Measurements from ENCODE around the gene ZNF593.

Gene ZNF593

DNA sequence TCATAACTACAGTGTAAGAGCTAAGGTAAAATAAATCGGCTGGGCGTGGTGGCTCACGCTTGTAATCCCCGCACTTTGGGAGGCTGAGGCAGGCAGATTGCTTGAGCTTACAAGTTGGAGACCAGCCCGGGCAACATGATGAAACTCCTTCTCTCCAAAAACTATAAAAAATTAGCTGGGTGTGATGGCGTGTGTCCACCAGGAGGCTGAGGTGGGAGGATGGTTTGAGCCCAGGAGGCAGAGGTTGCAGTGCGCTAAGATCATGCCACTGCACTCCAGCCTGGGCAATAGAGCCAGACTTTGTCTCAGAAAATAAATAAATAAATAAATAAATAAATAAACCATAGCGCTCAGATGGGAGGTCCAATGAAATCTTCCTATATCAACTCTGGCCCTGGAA, 27.5 kb upstream of the ZNF593 start:
- Histone ChIP-seq H2AFZ (ENCODE audit: low read depth, low read length) (no peak overlapping the region), H3K9me3 (ENCODE audit: insufficient read depth, low read length) (no peaks in the 10 kb centered on the region), H3K27me3 (ENCODE audit: low read depth, low read length) (no peaks in the 10 kb centered on the region), H4K20me1 (ENCODE audit: insufficient read depth, low read length) (no peaks in the 10 kb centered on the region), H3K4me1 (ENCODE audit: low read length) (peaks cover 3% of the 10 kb centered on the region; the same call in 1 of the 2 replicates), H3K4me2 (ENCODE audit: low read length) (no peak overlapping the region), H3K9ac (ENCODE audit: low read length) (no peak overlapping the region), H3K36me3 (replicated peaks; ENCODE audit: low read depth, low read length) (no peaks in the 10 kb centered on the region), H3K79me2 (ENCODE audit: low read length) (no peaks in the 10 kb centered on the region), H3K4me3 (ENCODE audit: low read length) (no peak overlapping the region), H3K27ac (ENCODE audit: low read length) (no peak overlapping the region)
- no peak for TF ChIP-seq EZH2phosphoT487 (IDR thresholded peaks at IDR 0.05; ENCODE audit: low read depth)
- TF ChIP-seq, protein P1, sequence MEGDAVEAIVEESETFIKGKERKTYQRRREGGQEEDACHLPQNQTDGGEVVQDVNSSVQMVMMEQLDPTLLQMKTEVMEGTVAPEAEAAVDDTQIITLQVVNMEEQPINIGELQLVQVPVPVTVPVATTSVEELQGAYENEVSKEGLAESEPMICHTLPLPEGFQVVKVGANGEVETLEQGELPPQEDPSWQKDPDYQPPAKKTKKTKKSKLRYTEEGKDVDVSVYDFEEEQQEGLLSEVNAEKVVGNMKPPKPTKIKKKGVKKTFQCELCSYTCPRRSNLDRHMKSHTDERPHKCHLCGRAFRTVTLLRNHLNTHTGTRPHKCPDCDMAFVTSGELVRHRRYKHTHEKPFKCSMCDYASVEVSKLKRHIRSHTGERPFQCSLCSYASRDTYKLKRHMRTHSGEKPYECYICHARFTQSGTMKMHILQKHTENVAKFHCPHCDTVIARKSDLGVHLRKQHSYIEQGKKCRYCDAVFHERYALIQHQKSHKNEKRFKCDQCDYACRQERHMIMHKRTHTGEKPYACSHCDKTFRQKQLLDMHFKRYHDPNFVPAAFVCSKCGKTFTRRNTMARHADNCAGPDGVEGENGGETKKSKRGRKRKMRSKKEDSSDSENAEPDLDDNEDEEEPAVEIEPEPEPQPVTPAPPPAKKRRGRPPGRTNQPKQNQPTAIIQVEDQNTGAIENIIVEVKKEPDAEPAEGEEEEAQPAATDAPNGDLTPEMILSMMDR (IDR thresholded peaks at IDR 0.05; ENCODE audit: low read depth, low read length) = no peak

DNA sequence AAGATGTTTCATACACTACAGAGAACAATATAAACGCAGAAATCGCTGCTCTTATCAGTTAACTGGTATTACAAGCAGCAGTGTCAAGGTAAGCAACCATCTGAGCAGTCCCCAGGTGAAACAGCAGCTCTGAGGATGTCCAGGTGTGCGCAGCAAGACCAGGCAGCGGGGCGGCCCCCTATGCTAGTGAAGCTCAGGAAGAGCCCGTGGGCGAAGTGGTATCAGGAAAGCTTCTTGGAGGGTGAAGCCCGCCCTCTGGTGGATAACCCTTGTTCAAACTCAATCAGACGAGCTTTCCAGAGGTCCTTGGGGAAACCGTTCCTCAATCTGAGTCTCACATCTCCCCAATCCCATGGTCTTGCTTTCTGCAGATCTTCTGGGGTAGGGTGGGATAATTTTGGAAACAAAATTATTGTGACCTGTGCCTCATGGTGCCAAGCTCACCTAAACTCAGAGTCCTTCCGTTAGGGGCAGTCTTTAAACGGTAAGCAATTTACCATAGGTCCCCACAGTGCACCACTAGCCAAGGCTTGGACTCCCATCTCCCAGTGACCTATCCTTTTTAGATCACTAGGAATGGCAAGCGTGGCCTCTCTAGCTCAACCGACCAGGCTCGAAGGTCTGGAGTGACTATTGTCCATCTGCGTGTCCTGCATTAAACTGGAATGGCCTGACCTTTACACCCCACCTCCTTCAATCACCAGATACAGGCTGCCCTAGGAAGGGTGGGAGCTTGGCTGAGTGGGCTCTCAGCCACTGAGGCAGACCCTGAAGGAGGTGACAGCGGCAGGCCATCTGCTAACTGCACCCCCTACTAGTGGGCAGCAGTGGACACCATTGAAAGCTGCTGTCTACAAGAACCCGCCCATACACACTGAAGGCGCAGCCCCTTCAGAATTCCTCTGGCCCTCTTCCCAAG, 24.4 kb upstream of the ZNF593 start:
- H3K27me3 ChIP-seq (ENCODE audit: low read depth, low read length) = no peaks in the 10 kb centered on the region; the same call in 1 of the 2 replicates
- H3K4me2 ChIP-seq (ENCODE audit: low read length) = peak overlapping the region; percentile 74
- no peak overlapping the region for H2AFZ ChIP-seq (ENCODE audit: low read depth, low read length)
- peaks cover 3% of the 10 kb centered on the region; the same call in 1 of the 2 replicates for H3K4me1 ChIP-seq (ENCODE audit: low read length)
- H3K9ac ChIP-seq (ENCODE audit: low read length) = no peak overlapping the region
- H3K27ac ChIP-seq (ENCODE audit: low read length) = no peak overlapping the region
- TF ChIP-seq, protein P1 (IDR thresholded peaks at IDR 0.05; ENCODE audit: low read depth, low read length) = peak; percentile 65
- TF ChIP-seq EZH2phosphoT487 (IDR thresholded peaks at IDR 0.05; ENCODE audit: low read depth) = no peak
- H3K9me3 ChIP-seq (ENCODE audit: insufficient read depth, low read length) = no peaks in the 10 kb centered on the region
- peak overlapping the region; percentile 51 for H3K4me3 ChIP-seq (ENCODE audit: low read length)
- H3K79me2 ChIP-seq (ENCODE audit: low read length) = no peaks in the 10 kb centered on the region
- no peaks in the 10 kb centered on the region for H3K36me3 ChIP-seq (replicated peaks; ENCODE audit: low read depth, low read length)
- no peaks in the 10 kb centered on the region for H4K20me1 ChIP-seq (ENCODE audit: insufficient read depth, low read length)

DNA sequence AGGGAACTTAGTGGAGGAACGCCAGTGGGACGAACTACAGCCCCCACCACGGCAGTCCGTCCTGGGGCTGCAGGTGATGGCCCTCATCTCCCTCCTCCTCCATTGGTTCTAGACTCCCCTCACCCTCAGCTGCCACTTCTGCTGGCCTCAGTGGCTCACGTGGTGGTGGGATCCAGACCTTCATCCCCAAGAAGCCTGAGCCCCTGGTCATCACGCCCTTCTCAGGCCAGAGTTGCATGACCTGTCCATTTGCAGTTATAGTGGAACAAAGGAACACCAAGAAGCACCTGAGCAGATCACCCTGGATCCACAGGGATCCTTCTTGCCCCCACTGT, 23.8 kb upstream of the ZNF593 start:
- Histone ChIP-seq H4K20me1 (ENCODE audit: insufficient read depth, low read length) (no peaks in the 10 kb centered on the region), H3K27me3 (ENCODE audit: low read depth, low read length) (no peaks in the 10 kb centered on the region; the same call in 1 of the 2 replicates), H3K27ac (ENCODE audit: low read length) (no peak overlapping the region), H3K4me2 (ENCODE audit: low read length) (no peak overlapping the region), H3K4me1 (ENCODE audit: low read length) (peaks cover 3% of the 10 kb centered on the region; the same call in 1 of the 2 replicates), H3K9ac (ENCODE audit: low read length) (no peak overlapping the region), H2AFZ (ENCODE audit: low read depth, low read length) (no peak overlapping the region), H3K79me2 (ENCODE audit: low read length) (no peaks in the 10 kb centered on the region), H3K9me3 (ENCODE audit: insufficient read depth, low read length) (no peaks in the 10 kb centered on the region), H3K36me3 (replicated peaks; ENCODE audit: low read depth, low read length) (no peaks in the 10 kb centered on the region), H3K4me3 (ENCODE audit: low read length) (no peak overlapping the region)
- no peak for TF ChIP-seq EZH2phosphoT487 (IDR thresholded peaks at IDR 0.05; ENCODE audit: low read depth)
- TF ChIP-seq, protein P1 (IDR thresholded peaks at IDR 0.05; ENCODE audit: low read depth, low read length) = no peak

DNA sequence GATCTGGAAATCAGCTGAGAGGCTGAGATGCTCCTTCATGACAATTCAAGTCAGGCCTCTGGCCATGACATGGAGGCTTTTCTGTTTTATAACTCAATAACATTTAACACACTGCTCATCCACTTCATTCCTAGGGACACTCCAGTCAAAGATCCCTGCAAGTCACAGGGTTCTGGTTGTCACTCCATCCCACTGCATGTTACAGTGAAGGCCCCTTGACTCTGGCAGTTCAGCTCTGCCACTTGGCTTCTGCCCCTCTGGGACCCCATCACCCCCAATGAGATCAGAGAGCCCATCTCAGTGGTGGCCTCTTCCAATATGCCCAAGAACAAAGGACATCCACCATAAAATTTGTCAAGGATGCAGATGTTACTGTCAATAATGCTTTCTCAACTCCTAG, 20.8 kb upstream of the ZNF593 start:
- H3K27me3 ChIP-seq (ENCODE audit: low read depth, low read length) = no peaks in the 10 kb centered on the region; the same call in 1 of the 2 replicates
- no peaks in the 10 kb centered on the region for H3K79me2 ChIP-seq (ENCODE audit: low read length)
- TF ChIP-seq EZH2phosphoT487 (IDR thresholded peaks at IDR 0.05; ENCODE audit: low read depth) = no peak
- TF ChIP-seq, protein P1 (IDR thresholded peaks at IDR 0.05; ENCODE audit: low read depth, low read length) = no peak
- no peak overlapping the region for H3K9ac ChIP-seq (ENCODE audit: low read length)
- no peak overlapping the region for H3K27ac ChIP-seq (ENCODE audit: low read length)
- no peak overlapping the region for H3K4me2 ChIP-seq (ENCODE audit: low read length)
- no peaks in the 10 kb centered on the region for H3K9me3 ChIP-seq (ENCODE audit: insufficient read depth, low read length)
- no peaks in the 10 kb centered on the region for H3K36me3 ChIP-seq (replicated peaks; ENCODE audit: low read depth, low read length)
- peaks cover 3% of the 10 kb centered on the region; the same call in 1 of the 2 replicates for H3K4me1 ChIP-seq (ENCODE audit: low read length)
- no peak overlapping the region for H2AFZ ChIP-seq (ENCODE audit: low read depth, low read length)
- no peaks in the 10 kb centered on the region for H4K20me1 ChIP-seq (ENCODE audit: insufficient read depth, low read length)
- no peak overlapping the region for H3K4me3 ChIP-seq (ENCODE audit: low read length)
